Activated CD4-positive, alpha-beta T cell treated with anti-CD3 and anti-CD28 coated beads, Interleukin-2, Interleukin-4, amounts not matched to agents 100 ng/mL and 50 ng/mL, durations not matched to agents 16 hours and 8 hours (primary cell): ENCODE results near the gene COPZ1.
A peak's percentile ranks its signal among the peaks of the same experiment; 100 is the strongest.

Experiments
- DNase-seq: peaks from one replicate; pipeline ENCODE4 v3.0.0-alpha.2; 2020; ENCODE audit warnings: low spot score

The COPZ1 gene

GRCh38 chr12:54358945-54359761, 34.2 kb downstream of the COPZ1 start:
- DNase-seq: peak; percentile 99

GRCh38 chr12:54359762-54360351, 34.9 kb downstream of the COPZ1 start:
- no peak for DNase-seq

DNA sequence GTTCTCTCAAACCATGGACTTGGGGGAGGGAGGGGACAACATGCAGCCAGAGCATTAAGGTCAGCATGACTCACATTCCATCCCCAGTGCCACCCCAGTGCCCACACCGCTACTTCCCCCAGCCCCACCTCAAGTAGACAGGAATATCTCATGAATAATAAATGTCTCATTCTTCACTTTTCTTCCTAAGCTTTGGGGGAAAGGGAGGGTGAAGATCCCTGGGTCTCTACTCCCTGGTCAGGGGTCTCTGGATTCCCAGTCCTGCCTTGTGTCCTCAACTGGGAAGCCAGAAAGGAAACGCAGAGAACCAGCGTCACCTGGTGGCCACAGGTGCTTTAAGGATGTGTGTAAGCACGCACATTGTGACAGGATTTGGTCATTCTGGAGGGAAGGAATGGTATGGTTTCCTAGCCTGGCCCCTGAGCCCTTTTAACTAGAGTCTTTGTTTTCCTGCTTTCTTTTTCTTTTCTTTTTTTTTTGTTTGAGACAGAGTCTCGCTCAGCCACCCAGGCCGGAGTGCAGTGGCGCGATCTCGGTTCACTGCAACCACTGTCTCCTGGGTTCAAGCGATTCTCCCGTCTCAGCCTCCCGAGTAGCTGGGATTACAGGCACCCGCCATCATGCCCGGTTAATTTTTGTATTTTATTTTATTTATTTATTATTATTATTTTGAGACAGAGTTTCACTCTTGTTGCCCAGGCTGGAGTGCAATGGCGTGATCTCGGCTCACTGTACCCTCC, 36.0 kb downstream of the COPZ1 start:
- peak; percentile 49 for DNase-seq

- DNase-seq: no peak
Measured at GRCh38 chr12:54363047-54363446, 38.1 kb downstream of the COPZ1 start.

GRCh38 chr12:54363618-54364017, 38.7 kb downstream of the COPZ1 start:
- no peak for DNase-seq

- peak; percentile 81 for DNase-seq
Measured at GRCh38 chr12:54364413-54364812, 39.5 kb downstream of the COPZ1 start, which contains the start of gene GPR84. Gene GPR84, minus strand, starts transcription at chr12:54364486. Its CDS starts 635 bp downstream, at chr12:54363851.

- DNase-seq: no peak
Measured at GRCh38 chr12:54368025-54368708, 43.2 kb downstream of the COPZ1 start.

- peak; percentile 91 for DNase-seq
Measured at GRCh38 chr12:54368709-54369596, 44.0 kb downstream of the COPZ1 start.

GRCh38 chr12:54369597-54370131, 44.7 kb downstream of the COPZ1 start:
- DNase-seq: no peak

- no peak for DNase-seq
Measured at GRCh38 chr12:54370171-54370730, 45.3 kb downstream of the COPZ1 start.

- DNase-seq: no peak
Measured at GRCh38 chr12:54371328-54372112, 46.6 kb downstream of the COPZ1 start.

- DNase-seq: no peak
Measured at GRCh38 chr12:54372113-54372806, 47.3 kb downstream of the COPZ1 start.

DNA sequence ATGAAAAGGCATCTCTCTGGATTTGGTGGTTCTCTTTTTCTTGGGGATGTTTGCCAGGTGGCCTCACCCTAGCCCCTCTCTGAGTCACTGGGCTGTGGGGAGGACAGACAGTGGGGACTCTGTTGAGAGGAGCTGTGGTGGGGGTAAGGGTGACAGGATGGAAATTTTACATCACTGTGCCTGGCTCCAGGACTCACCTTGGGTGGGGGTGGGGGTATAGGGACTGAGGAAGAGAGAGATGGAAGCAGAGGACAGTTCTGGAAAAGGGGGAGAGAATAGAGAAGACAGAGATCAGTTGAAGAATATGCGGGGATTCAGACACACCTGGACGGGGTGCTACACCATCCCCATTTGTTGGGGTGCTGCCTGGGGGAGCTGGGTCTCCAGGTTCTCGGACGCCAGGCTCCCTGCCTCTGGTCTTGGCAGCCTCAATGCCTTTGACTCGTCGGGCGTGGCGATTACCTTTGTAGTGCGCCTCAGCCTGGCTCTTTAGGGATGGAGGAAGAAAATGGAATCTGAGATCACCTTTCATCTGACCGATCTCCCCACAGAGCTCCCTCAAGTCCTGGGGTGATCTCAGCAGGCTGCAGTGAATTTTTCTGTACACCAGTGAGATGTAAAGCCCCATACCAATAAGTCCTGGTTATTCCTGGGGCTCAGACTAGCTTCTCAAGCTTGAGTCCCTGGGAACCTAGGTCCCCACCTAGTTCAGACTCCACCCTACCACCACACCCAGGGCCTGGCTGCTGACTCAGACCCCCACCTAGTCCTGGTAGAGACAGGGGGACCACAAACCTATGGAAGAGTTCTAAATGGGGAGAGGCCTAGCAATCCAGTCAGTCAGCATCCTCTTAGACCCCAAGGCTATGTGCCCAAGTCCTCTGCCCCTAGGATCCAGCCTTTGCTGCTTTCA, 49.0 kb downstream of the COPZ1 start:
- DNase-seq: no peak

DNA sequence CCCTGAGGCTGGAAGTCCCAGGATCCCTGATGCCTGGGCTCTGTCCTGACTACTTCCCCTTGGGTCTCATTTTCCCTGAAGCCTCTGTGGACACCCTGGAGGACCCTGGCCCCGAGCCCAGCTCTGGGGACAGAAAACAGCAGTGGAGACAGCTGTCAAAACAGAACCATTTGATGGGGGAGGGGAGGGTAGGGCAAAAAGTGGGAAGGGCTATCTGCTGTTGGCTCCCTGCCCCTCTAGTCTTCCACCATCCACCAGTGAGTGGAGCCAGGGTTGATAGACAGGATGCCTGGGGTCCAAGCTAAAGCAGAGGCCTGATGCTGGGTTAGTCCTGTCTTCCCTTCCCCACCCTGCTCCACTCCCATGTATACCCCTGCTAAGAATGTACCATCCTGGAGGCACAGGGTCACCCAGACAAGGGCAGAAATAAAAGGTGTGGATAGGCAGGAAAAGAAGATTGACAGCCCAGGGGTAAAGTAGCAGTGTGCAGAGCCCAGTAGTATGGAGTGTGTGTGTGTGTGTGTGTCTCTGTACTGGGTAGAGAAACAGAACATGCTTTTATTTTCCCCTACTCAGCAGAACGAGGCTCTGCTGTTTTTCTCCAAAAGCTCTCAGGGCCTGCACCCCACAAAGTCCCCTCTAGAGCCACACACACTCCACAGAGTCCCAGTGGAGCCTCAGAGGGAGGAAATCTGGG, 49.8 kb downstream of the COPZ1 start:
- no peak for DNase-seq

DNA sequence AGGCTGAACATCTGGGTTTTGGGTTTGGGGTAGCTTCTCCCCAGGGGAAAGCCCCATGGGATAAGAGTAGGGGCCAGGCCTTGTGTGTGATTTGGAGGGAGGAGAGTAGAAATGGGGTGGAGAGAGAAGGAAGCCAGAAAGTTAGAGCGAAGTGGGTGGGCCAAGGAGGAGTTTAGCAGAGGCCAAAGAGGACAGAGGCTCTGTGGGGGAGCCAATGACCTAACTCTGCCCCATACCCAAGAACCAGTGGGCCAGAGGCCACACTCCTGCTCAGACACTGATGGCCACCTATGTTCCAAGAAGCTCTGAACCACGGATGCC, 50.3 kb downstream of the COPZ1 start:
- no peak for DNase-seq

DNA sequence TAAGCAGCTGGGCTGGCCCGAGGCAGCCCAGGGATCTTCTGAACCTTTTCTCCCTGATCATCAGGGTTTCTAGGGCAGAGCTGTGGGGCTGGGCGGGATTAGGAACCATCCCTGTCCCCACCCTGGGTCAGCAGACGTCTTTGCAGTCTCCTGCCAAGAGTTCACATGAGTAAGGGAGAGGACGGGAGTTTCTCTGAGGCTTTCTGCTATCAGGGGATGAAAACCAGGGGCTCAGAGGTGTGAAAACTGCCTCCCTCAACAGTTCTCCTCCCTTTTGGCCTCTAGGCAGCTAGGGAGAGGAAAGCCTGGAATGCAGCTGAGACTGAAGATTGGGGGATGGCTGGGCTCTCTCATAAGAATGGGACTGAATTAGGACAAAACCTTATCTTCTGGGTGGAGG, 51.7 kb downstream of the COPZ1 start:
- DNase-seq: no peak

DNA sequence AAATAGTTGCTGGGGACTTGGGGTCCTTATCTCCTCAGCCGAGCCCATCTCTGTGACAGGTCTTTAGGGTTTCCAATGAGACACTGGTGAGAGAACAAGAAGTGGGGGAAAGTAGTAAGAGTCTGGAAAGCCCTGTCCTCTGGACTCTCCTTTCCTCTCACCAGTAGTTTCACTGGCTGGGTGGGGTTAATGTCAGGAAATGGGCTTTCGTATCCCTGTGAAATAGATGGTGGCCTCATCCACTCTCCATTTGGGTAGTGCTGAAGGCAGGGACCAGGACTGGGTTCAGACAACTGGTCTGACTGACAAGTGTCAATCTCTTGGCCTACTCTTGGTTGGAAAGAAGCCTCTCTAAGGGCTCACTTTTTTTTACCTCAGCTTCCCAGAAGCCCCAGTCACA, 52.1 kb downstream of the COPZ1 start:
- DNase-seq: no peak
